GM19452 (cell line): ENCODE measurements around the gene SMAP1.

Source experiments
- ATAC-seq: cut with Tn5 transposase; IDR thresholded peaks from one replicate; pipeline ENCODE4 v1.9.1; 2021; ENCODE audit not compliant: unreplicated experiment

SMAP1 gene

GRCh38 chr6:70680396-70680795 lies 12.7 kb downstream of the SMAP1 start:
- ATAC-seq = no peak

DNA sequence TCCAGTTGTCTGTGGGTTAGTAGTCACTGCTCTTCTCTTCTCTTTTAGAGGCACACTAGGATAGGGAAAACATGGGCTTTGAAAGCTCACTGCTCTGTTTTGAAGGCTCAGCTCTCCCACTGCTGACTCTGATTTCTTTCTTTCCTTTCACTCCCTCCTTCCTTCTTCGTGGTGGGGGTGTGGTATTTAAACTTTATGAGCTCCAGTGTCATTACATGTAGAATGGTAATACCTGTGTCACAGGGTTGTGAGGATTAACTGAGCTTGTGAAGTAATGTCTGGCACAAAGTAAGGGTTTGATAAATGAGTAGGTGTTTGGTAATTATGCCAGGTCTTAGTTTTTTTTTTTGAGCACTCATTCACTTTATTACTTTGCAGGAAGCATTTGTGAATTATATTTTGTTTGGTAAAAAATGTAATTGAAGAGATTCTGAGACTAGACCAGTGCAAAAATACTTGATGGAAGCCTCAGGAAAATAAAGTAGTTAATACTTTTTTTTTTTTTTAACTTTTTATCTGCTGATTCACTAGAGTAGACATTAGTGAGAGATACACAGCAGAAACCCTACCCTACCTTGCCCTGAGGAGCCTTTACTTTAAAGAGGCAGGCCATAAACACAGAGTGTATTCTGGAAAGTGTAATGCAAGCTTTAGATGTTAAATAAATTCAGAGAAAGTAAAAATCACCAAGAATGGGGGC lies 17.3 kb downstream of the SMAP1 start:
- ATAC-seq = no peak

GRCh38 chr6:70685494-70686180 lies 18.0 kb downstream of the SMAP1 start:
- no peak for ATAC-seq

DNA sequence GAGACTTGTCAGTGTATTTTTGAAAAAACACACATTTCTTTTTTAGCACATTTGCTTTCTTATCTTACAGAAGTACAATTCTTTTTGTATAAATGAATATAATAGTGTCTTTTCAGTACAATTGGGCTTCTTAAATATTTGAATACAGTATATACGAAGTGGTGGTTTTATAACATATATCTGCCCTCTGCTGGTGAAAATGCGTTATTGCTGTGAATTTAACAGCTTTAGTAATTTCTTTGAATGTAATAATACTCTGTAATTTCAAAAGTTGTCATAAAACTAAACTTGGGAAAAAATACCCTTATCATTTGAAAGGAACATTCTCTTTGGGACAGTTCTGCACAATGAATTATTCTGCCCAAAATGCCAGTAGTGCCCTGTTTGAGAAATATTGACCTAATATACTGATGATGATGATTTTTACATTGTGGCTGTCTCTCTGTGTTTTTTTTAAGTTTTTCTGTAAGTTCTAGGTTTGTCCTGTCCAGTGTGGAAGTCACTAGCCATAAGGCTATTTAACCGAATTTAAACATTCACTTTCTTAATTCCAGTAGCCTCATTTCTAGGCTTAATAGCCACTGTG lies 19.0 kb downstream of the SMAP1 start:
- no peak for ATAC-seq

- no peak for ATAC-seq
Observed at GRCh38 chr6:70693887-70694286, 26.2 kb downstream of the SMAP1 start.

- ATAC-seq = no peak
Observed at GRCh38 chr6:70694371-70694770, 26.7 kb downstream of the SMAP1 start.

- no peak for ATAC-seq
Observed at GRCh38 chr6:70700922-70701876, 33.5 kb downstream of the SMAP1 start.

- no peak for ATAC-seq
Observed at GRCh38 chr6:70705772-70706171, 38.1 kb downstream of the SMAP1 start.

- no peak for ATAC-seq
Observed at GRCh38 chr6:70706491-70707123, 38.9 kb downstream of the SMAP1 start.

DNA sequence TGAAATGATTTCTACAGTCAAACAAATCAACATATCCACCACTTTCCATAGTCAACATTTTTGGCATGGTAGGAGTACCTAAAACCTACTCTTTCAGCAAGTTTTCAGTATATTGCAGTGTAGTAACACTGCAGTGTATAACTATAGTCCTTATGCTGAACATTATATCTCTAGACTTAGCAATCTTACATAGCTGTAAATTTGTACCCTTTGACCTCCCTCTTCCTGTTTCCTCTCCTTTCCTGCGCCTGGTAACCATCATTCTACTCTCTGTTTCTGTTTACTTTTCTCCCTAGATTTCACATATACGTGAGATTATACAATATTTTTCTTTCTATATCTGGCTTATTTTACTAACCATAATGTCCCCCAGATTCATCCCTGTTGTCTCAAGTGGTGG lies 40.2 kb downstream of the SMAP1 start:
- ATAC-seq = no peak

- ATAC-seq = peak; percentile 57
Observed at GRCh38 chr6:70708448-70708847, 40.8 kb downstream of the SMAP1 start.

DNA sequence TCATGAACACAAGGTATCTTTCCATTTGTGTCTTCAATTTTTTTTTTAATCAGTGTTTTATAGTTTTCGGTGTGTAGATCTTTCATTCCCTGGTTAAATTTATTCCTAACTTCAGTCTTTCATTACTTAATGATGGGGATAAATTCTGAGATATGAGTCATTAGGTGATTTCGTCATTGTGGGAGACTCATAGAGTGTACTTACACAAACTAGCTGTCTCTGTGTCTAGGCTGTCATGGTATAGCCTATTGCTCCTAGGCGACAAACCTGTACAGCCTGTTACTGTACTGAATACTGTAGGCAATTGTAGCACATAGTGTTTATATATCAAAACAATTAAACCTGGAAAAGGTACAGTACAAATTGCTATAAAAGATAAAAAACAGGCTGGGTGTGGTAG lies 42.1 kb downstream of the SMAP1 start:
- ATAC-seq = no peak

DNA sequence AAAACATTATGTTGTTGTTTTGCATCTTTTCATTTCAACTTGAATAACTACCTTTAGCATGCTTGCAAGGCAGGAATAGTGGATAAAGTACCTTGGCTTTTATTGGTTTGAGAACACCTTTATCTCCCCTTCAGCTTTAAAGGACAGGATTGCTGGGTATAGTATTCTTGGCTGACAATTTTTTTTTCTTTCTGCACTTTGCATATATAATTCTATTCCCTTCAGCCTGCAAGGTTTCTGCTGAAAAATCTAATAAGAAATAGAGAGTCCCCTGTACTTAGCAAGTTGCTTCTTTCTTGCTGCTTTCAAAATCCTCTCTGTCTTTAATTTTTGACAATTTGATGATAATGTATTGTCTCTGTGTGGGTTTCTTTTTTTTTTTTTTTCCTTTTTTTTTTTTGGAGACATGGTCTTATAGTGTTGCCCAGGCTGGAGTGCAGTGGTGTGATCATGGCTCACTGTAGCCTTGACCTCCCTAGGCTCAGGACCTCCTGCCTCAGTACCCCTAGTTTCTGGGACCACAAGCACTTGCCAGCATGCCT lies 47.1 kb downstream of the SMAP1 start:
- ATAC-seq = no peak

- ATAC-seq = peak; percentile 64
Observed at GRCh38 chr6:70717038-70717801, 49.5 kb downstream of the SMAP1 start.

DNA sequence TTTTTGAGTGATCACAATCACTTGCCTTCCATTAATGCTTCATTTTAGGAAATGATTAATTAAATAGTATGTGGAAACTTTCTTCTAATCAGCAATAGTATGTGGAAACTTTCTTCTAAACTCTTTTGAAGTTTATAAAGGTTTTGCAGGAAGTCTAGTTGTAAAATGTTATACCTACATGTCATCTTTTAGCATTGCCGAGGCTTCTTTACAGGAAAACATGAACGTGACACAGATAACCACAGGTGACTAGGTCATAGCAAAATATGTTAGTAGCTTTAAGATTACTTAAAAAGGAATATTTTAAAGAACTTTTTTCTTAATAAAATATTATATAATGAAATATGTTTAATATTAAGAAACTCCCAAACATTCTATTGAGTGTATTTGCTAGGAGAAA lies 56.8 kb downstream of the SMAP1 start:
- no peak for ATAC-seq

DNA sequence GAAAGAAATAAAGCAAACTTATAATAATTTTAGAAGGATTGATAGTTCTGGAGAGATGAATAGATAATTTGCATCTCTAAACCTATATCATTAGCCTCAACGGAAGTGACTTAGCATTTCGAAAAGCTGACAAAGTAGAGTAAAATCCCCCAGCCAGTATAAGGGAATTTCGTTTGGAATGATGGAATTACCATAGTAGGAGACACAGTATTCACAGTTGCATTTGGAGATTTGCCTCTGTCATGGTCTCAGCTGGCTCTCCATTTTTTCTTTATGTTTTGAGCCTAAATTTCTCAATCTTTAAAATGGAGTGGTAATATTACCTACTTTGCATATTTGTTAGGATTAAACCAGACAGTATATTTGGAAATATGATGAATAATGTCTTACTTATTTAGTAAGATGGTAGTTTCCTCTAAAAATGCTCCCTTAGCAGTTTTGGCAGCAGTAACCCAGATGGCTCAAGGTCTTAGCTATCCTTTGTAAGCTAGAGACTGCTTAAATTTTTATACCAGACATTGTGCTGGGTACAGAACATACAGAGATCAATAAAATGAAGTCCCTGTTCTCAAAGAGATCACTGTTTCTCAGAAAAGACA lies 58.2 kb downstream of the SMAP1 start:
- ATAC-seq = no peak

DNA sequence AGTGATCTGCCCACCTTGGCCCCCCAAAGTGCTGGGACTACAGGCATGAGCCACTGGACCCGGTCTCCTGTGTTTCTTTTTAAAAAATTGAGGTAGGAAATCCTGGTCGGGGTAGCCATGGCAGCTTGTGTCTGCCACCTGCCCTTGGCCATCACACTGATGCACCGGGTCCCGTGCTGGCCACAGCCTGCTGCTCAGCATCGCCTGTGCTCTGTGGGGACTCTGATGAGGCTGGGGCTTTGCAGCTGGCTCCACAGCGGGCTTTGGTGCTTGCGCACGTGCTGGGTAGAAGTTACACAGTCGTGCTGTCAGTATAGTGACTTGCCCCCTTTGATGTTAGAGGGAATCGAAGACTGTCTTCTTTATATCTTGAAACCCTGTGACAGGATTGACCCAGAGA lies 66.7 kb downstream of the SMAP1 start:
- no peak for ATAC-seq

DNA sequence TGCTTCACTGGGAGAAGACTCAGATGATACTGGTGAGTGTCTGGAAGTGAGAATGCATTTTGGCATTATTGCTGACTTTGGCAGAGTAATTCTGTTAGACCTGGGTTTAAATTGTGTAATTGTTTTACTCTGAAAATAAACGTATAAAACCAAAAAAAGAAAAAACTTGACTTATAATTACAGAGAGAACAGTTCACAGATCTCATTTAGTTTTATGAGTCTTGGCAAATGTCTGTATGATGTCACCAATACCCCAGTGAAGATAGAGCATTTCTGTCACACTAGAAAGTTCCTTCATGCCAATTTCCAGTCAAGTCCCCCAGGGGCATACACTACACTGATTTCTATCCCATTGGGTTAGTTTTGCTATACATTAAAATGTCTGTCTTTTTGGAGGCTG lies 67.3 kb downstream of the SMAP1 start:
- ATAC-seq = no peak

DNA sequence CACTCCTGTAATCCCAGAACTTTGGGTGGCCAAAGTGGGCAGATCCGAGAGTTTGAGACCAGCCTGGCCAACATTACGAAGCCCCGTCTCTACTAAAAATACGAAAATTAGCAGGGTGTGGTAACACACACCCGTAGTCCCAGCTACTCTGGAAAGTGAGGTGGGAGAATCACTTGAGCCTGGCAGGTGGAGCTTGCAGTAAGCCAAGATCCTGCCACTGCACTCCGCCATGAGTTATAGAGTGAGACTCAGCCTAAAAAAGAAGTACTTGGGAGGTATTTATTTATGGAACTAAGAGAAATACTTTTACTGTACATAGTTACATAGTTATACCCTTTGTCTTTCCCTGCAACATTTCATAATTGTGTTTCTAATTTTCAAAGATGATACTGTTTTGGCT lies 67.8 kb downstream of the SMAP1 start:
- ATAC-seq = no peak
